CD8-positive, alpha-beta memory T cell (primary cell): ENCODE measurements around the gene AURKA. TPM values are rescaled to one million over a fixed set of nuclear protein-coding genes. Genes with fewer than 3 reads are reported as not detected.
"Not testable (repeated sequence)": the region's sequence is repeated elsewhere in the genome, so short reads cannot be mapped to it uniquely, and the experiment has no call there.

Source experiments
- CTCF ChIA-PET: fragments of 350-600 bp; sonication (Branson Sonifier 250); formaldehyde crosslinking; loops from one replicate; lab custom pipeline; 2021; ENCODE audit warnings: antibody characterized with exemption; lab: Charles Lee
- POLR2A ChIA-PET: fragments of 350-600 bp; sonication (Branson Sonifier 250); formaldehyde crosslinking; loops from one replicate; lab custom pipeline; 2021; ENCODE audit warnings: antibody characterized with exemption; lab: Charles Lee
- DNase-seq, 5 donors: peaks; one replicate each; pipeline versions ENCODE4 v3.0.0 to v3.0.0-alpha.2; 2020 to 2022; ENCODE audit warnings: mixed read lengths in 1 of 5
- H3K27ac ChIP-seq: one replicate; pipeline ENCODE4 v1.7.0; 2013; ENCODE audit warnings: low read depth, mild to moderate bottlenecking, low read length, moderate library complexity
- H3K27me3 ChIP-seq: 2 replicates; pipeline ENCODE4 v1.7.0; 2013; ENCODE audit warnings: low read length, mild to moderate bottlenecking; ENCODE audit not compliant: insufficient read depth, poor library complexity, severe bottlenecking
- H3K36me3 ChIP-seq: 2 replicates; pipeline ENCODE4 v1.7.0; 2013; ENCODE audit warnings: mild to moderate bottlenecking, low read length, moderate library complexity; ENCODE audit not compliant: insufficient read depth
- H3K4me1 ChIP-seq: 2 replicates; pipeline ENCODE4 v1.7.0; 2013; ENCODE audit warnings: mild to moderate bottlenecking, low read length, moderate library complexity; ENCODE audit not compliant: insufficient read depth
- H3K4me3 ChIP-seq: 2 replicates; pipeline ENCODE4 v1.7.0; 2013; ENCODE audit warnings: mild to moderate bottlenecking, low read length
- H3K9me3 ChIP-seq: 2 replicates; pipeline ENCODE4 v1.7.0; 2013; ENCODE audit warnings: mild to moderate bottlenecking, low read length
- H3K27ac Mint-ChIP-seq, 8 donors: one replicate each; pipeline ENCODE4 v1.8.0; 2020 to 2021; ENCODE audit warnings: mixed read lengths in 8 of 8, mild to moderate bottlenecking in 6 of 8, inconsistent platforms in 3 of 8, moderate library complexity in 3 of 8
- H3K27me3 Mint-ChIP-seq, 2 donors: one replicate each; pipeline ENCODE4 v1.8.0; 2020 to 2021; ENCODE audit warnings: mixed read lengths in 2 of 2, mild to moderate bottlenecking in 1 of 2, moderate library complexity in 1 of 2
- H3K36me3 Mint-ChIP-seq, 3 donors: one replicate each; pipeline ENCODE4 v1.8.0; 2020 to 2021; ENCODE audit warnings: mixed read lengths in 3 of 3, inconsistent platforms in 1 of 3, mild to moderate bottlenecking in 1 of 3
- H3K4me1 Mint-ChIP-seq, 3 donors: one replicate each; pipeline ENCODE4 v1.8.0; 2020 to 2021; ENCODE audit warnings: mixed read lengths in 3 of 3, inconsistent platforms in 1 of 3, mild to moderate bottlenecking in 1 of 3
- H3K4me3 Mint-ChIP-seq, 7 donors: one replicate each; pipeline ENCODE4 v1.8.0; 2020 to 2021; ENCODE audit warnings: mixed read lengths in 7 of 7, mild to moderate bottlenecking in 6 of 7, moderate library complexity in 4 of 7, inconsistent platforms in 2 of 7
- H3K9me3 Mint-ChIP-seq, 5 donors: one replicate each; pipeline ENCODE4 v1.8.0; 2020 to 2022; ENCODE audit warnings: mixed read lengths in 5 of 5, mild to moderate bottlenecking in 3 of 5, moderate library complexity in 2 of 5, inconsistent platforms in 1 of 5
- polyA plus RNA-seq: library from polyadenylated mRNA; unstranded; fragments of 300-500 nt; fragmentation: Illumina TruSeq; gene quantifications from one replicate; pipeline ENCODE4 v1.2.3, GENCODE V29; 2021
- total RNA-seq, 2 experiments: library from RNA; stranded (reverse); gene quantifications; one replicate each; pipeline ENCODE4 v1.2.3, GENCODE V29; 2021

The AURKA gene
- total and polyA plus RNA-seq, 3 experiments from 2014 or later: 1.7 to 50.8 (median 49.2) TPM

- Histone ChIP-seq H3K27ac (peak overlapping the region; percentile 66), H3K4me1 (peaks cover 87% of the 10 kb centered on the region), H3K4me3 (peak overlapping the region; percentile 8), H3K36me3 (no peaks in the 10 kb centered on the region), H3K27me3 (no peaks in the 10 kb centered on the region), H3K9me3 (no peaks in the 10 kb centered on the region)
- DNase-seq: peak in 4 of 5 donors; percentile 27 to 57 (median 42)
- Mint-ChIP-seq H3K27ac (peak overlapping the region; percentile 84 to 97 (median 92)), H3K36me3 (peaks cover 0 to 19% (median 11%) of the 10 kb centered on the region in 3 donors), H3K9me3 (no peaks in the 10 kb centered on the region), H3K4me3 (peak overlapping the region; percentile 46 to 95 (median 78)), H3K27me3 (peaks cover 0 to 1% of the 10 kb centered on the region in 2 donors), H3K4me1 (peaks cover 67 to 82% (median 75%) of the 10 kb centered on the region in 3 donors)
- ChIA-PET POLR2A (interaction anchor here (0.6 kb wide), 1 partner anchor 26 kb away, joined by 5 read pairs; no protein-coding TSS in a partner anchor), CTCF (interaction anchor here (0.8 to 1.2 kb wide), 2 partner anchors 8 to 14 kb away, joined by 3 to 5 read pairs; no protein-coding TSS in a partner anchor)
Observed at GRCh38 chr20:56414842-56415765, 23.1 kb upstream of the AURKA start.

- peak overlapping the region; percentile 69 for H3K27ac ChIP-seq
- H3K27me3 ChIP-seq: no peaks in the 10 kb centered on the region
- Mint-ChIP-seq H3K27me3 (no peaks in the 10 kb centered on the region), H3K4me1 (peaks cover 54 to 67% (median 61%) of the 10 kb centered on the region in 3 donors), H3K27ac (peak overlapping the region; percentile 91 to 99 (median 98)), H3K4me3 (peak overlapping the region; percentile 90 to 96 (median 93)), H3K9me3 (no peaks in the 10 kb centered on the region), H3K36me3 (peaks cover 0 to 30% (median 10%) of the 10 kb centered on the region in 3 donors)
- H3K4me1 ChIP-seq: peaks cover 67% of the 10 kb centered on the region
- POLR2A ChIA-PET: interaction anchor here (0.6 to 1.5 kb wide), 3 partner anchors 12 to 51 kb away, joined by 4 read pairs; partner anchors contain the start of genes AURKA and CSTF1
- no peaks in the 10 kb centered on the region for H3K9me3 ChIP-seq
- H3K4me3 ChIP-seq: peak overlapping the region; percentile 83
- CTCF ChIA-PET: interaction anchor here (1.1 to 2.3 kb wide), 5 partner anchors 9 to 51 kb away, joined by 3 to 11 read pairs (median 4); no protein-coding TSS in a partner anchor
- H3K36me3 ChIP-seq: no peaks in the 10 kb centered on the region
- no peak for DNase-seq
Observed at GRCh38 chr20:56412949-56413348, 20.9 kb upstream of the AURKA start.

GRCh38 chr20:56412473-56412790, 20.4 kb upstream of the AURKA start:
- H3K4me1 Mint-ChIP-seq: peaks cover 50 to 62% (median 56%) of the 10 kb centered on the region in 3 donors
- Histone ChIP-seq H3K27me3 (no peaks in the 10 kb centered on the region), H3K9me3 (no peaks in the 10 kb centered on the region), H3K27ac (peak overlapping the region; percentile 69), H3K4me1 (peaks cover 61% of the 10 kb centered on the region), H3K4me3 (peak overlapping the region; percentile 83), H3K36me3 (no peaks in the 10 kb centered on the region)
- no peaks in the 10 kb centered on the region for H3K27me3 Mint-ChIP-seq
- CTCF ChIA-PET: interaction anchor here (1.1 to 2.3 kb wide), 6 partner anchors 9 to 51 kb away, joined by 3 to 11 read pairs (median 4); no protein-coding TSS in a partner anchor
- peak overlapping the region; percentile 90 to 96 (median 93) for H3K4me3 Mint-ChIP-seq
- H3K9me3 Mint-ChIP-seq: no peaks in the 10 kb centered on the region
- H3K36me3 Mint-ChIP-seq: peaks cover 0 to 34% (median 13%) of the 10 kb centered on the region in 3 donors
- peak overlapping the region; percentile 91 to 99 (median 98) for H3K27ac Mint-ChIP-seq
- DNase-seq: no peak
- POLR2A ChIA-PET: interaction anchor here (0.6 to 1.5 kb wide), 5 partner anchors 10 to 52 kb away, joined by 3 to 5 read pairs (median 4); partner anchors contain the start of genes AURKA and CSTF1

GRCh38 chr20:56411759-56412472, 19.9 kb upstream of the AURKA start, which contains the start of gene CASS4:
Gene CASS4, plus strand, starts transcription at chr20:56412260. Its CDS starts 199 bp downstream, at chr20:56412459.
- peak within 1 kb of the TSS; percentile 90 to 96 (median 93) for H3K4me3 Mint-ChIP-seq
- POLR2A ChIA-PET: interaction anchor here (0.9 to 1.5 kb wide), 4 partner anchors 10 to 52 kb away, joined by 3 to 5 read pairs (median 4); partner anchors contain the start of genes AURKA and CSTF1
- DNase-seq: peak in 3 of 5 donors; percentile 54 to 78 (median 63)
- no peaks in the 10 kb centered on the region for H3K9me3 Mint-ChIP-seq
- H3K36me3 Mint-ChIP-seq: peaks cover 0 to 36% (median 15%) of the 10 kb centered on the region in 3 donors
- no peaks in the 10 kb centered on the region for H3K27me3 Mint-ChIP-seq
- H3K4me1 ChIP-seq: peaks cover 56% of the 10 kb centered on the region
- H3K27ac ChIP-seq: peak within 1 kb of the TSS; percentile 69
- CTCF ChIA-PET: interaction anchor here (1.1 to 2.3 kb wide), 6 partner anchors 10 to 52 kb away, joined by 3 to 11 read pairs (median 4); no protein-coding TSS in a partner anchor
- H3K4me3 ChIP-seq: peak within 1 kb of the TSS; percentile 83
- H3K27me3 ChIP-seq: no peaks in the 10 kb centered on the region
- peaks cover 45 to 57% (median 51%) of the 10 kb centered on the region in 3 donors for H3K4me1 Mint-ChIP-seq
- H3K27ac Mint-ChIP-seq: peak within 1 kb of the TSS; percentile 91 to 99 (median 98)
- peaks cover 5% of the 10 kb centered on the region for H3K36me3 ChIP-seq
- no peaks in the 10 kb centered on the region for H3K9me3 ChIP-seq

- H3K27me3 ChIP-seq, DNase-seq, H3K9me3 Mint-ChIP-seq, H3K27me3 Mint-ChIP-seq, H3K9me3 ChIP-seq, H3K36me3 ChIP-seq: not testable (repeated sequence)
- CTCF ChIA-PET: interaction anchor here (1.4 kb wide), 1 partner anchor 16 kb away, joined by 5 read pairs; no protein-coding TSS in a partner anchor
- H3K4me1 Mint-ChIP-seq: peaks cover 39 to 51% (median 44%) of the 10 kb centered on the region in 3 donors
- Histone ChIP-seq H3K4me3 (peak overlapping the region; percentile 83), H3K27ac (peak overlapping the region; percentile 69), H3K4me1 (peaks cover 50% of the 10 kb centered on the region)
- H3K27ac Mint-ChIP-seq: peak overlapping the region; percentile 91 to 99 (median 98)
- H3K4me3 Mint-ChIP-seq: peak overlapping the region; percentile 90 to 96 (median 93)
- H3K36me3 Mint-ChIP-seq: peaks cover 0 to 41% (median 12%) of the 10 kb centered on the region in 3 donors
- POLR2A ChIA-PET: interaction anchor here (1.2 to 1.5 kb wide), 2 partner anchors 11 to 53 kb away, joined by 4 to 5 read pairs; no protein-coding TSS in a partner anchor
Observed at GRCh38 chr20:56411287-56411686, 19.3 kb upstream of the AURKA start.

GRCh38 chr20:56409956-56410355, 17.9 kb upstream of the AURKA start:
- H3K4me1 ChIP-seq: peaks cover 37% of the 10 kb centered on the region
- peaks cover 16% of the 10 kb centered on the region for H3K36me3 ChIP-seq
- ChIA-PET POLR2A (interaction anchor here (0.6 kb wide), 1 partner anchor 26 kb away, joined by 3 read pairs; no protein-coding TSS in a partner anchor), CTCF (interaction anchor here (2.3 kb wide), 1 partner anchor 20 kb away, joined by 6 read pairs; no protein-coding TSS in a partner anchor)
- Mint-ChIP-seq H3K4me3 (no peak overlapping the region), H3K27ac (peak overlapping the region in 6 of 8 donors; percentile 10 to 84 (median 64)), H3K9me3 (no peaks in the 10 kb centered on the region), H3K4me1 (peaks cover 32 to 50% (median 35%) of the 10 kb centered on the region in 3 donors), H3K36me3 (peaks cover 0 to 55% (median 16%) of the 10 kb centered on the region in 3 donors), H3K27me3 (no peaks in the 10 kb centered on the region)
- H3K9me3 ChIP-seq: no peaks in the 10 kb centered on the region
- DNase-seq: no peak
- H3K27me3 ChIP-seq: no peaks in the 10 kb centered on the region
- no peak overlapping the region for H3K4me3 ChIP-seq
- no peak overlapping the region for H3K27ac ChIP-seq

GRCh38 chr20:56409521-56409920, 17.5 kb upstream of the AURKA start:
- no peaks in the 10 kb centered on the region for H3K27me3 ChIP-seq
- no peaks in the 10 kb centered on the region for H3K27me3 Mint-ChIP-seq
- H3K9me3 ChIP-seq: no peaks in the 10 kb centered on the region
- H3K9me3 Mint-ChIP-seq: no peaks in the 10 kb centered on the region
- H3K4me1 ChIP-seq: peaks cover 33% of the 10 kb centered on the region
- peaks cover 16% of the 10 kb centered on the region for H3K36me3 ChIP-seq
- H3K4me3 Mint-ChIP-seq: no peak overlapping the region
- peak overlapping the region in 5 of 8 donors; percentile 9 to 67 (median 41) for H3K27ac Mint-ChIP-seq
- peaks cover under 1 to 58% (median 16%) of the 10 kb centered on the region in 3 donors for H3K36me3 Mint-ChIP-seq
- H3K27ac ChIP-seq: no peak overlapping the region
- H3K4me3 ChIP-seq: no peak overlapping the region
- peaks cover 30 to 46% (median 31%) of the 10 kb centered on the region in 3 donors for H3K4me1 Mint-ChIP-seq
- DNase-seq: no peak
- POLR2A ChIA-PET: interaction anchor here (0.6 kb wide), 1 partner anchor 26 kb away, joined by 3 read pairs; no protein-coding TSS in a partner anchor
- CTCF ChIA-PET: interaction anchor here (1.1 to 2.3 kb wide), 3 partner anchors 9 to 21 kb away, joined by 3 to 6 read pairs (median 4); no protein-coding TSS in a partner anchor
